Naive thymus-derived CD4-positive, alpha-beta T cell (primary cell): ENCODE measurements around the gene CCDC102B. TPM values are rescaled to one million over a fixed set of nuclear protein-coding genes. Genes with fewer than 3 reads are reported as not detected.

ENCODE experiments used
- ATAC-seq: fragments of 150-1000 bp; cut with Tn5 transposase; 2 replicates; pipeline ENCODE4 v1.10.0; 2021; ENCODE audit warnings: mild to moderate bottlenecking, moderate library complexity
- CTCF ChIA-PET: fragments of 350-600 bp; sonication (Branson Sonifier 250); formaldehyde crosslinking; loops from one replicate; lab custom pipeline; 2021; ENCODE audit warnings: antibody characterized with exemption; lab: Charles Lee
- POLR2A ChIA-PET: fragments of 350-600 bp; sonication (Branson Sonifier 250); formaldehyde crosslinking; loops from one replicate; lab custom pipeline; 2021; ENCODE audit warnings: antibody characterized with exemption, inconsistent platforms; lab: Charles Lee
- DNase-seq, 9 donors: peaks; one replicate each; pipeline versions ENCODE4 v3.0.0 to v3.0.0-alpha.2; 2020 to 2022; ENCODE audit warnings: mixed read lengths in 1 of 9
- H3K27ac ChIP-seq: one replicate; pipeline ENCODE4 v1.7.0; 2013; ENCODE audit warnings: mild to moderate bottlenecking, low read depth, low read length, moderate library complexity
- H3K27me3 ChIP-seq, 2 donors: one replicate each; pipeline ENCODE4 v1.7.0; 2013; ENCODE audit warnings: low read length in 2 of 2, mild to moderate bottlenecking in 2 of 2, moderate library complexity in 2 of 2; ENCODE audit not compliant: control insufficient read depth in 2 of 2, insufficient read depth in 2 of 2
- H3K36me3 ChIP-seq, 3 experiments: 1 replicate in 2 of 3; 2 replicates in 1 of 3; pipeline ENCODE4 v1.7.0; 2013; ENCODE audit warnings: low read length in 3 of 3, mild to moderate bottlenecking in 3 of 3, moderate library complexity in 1 of 3; ENCODE audit not compliant: insufficient read depth in 3 of 3, control insufficient read depth in 2 of 3
- H3K4me1 ChIP-seq, 2 donors: one replicate each; pipeline ENCODE4 v1.7.0; 2013; ENCODE audit warnings: low read length in 2 of 2, mild to moderate bottlenecking in 2 of 2, moderate library complexity in 1 of 2; ENCODE audit not compliant: control insufficient read depth in 2 of 2, insufficient read depth in 2 of 2
- H3K4me3 ChIP-seq: 2 replicates; pipeline ENCODE4 v1.7.0; 2013; ENCODE audit warnings: mild to moderate bottlenecking, low read length
- H3K9me3 ChIP-seq, 3 experiments: 1 replicate in 2 of 3; 2 replicates in 1 of 3; pipeline ENCODE4 v1.7.0; 2013; ENCODE audit warnings: low read length in 3 of 3; ENCODE audit not compliant: control insufficient read depth in 2 of 3
- H3K27ac Mint-ChIP-seq, 9 donors: one replicate each; pipeline ENCODE4 v1.8.0; 2020 to 2022; ENCODE audit warnings: mixed read lengths in 9 of 9, mild to moderate bottlenecking in 8 of 9, moderate library complexity in 5 of 9, inconsistent platforms in 2 of 9
- H3K27me3 Mint-ChIP-seq, 5 donors: one replicate each; pipeline ENCODE4 v1.8.0; 2021 to 2022; ENCODE audit warnings: mixed read lengths in 5 of 5, mild to moderate bottlenecking in 1 of 5
- H3K36me3 Mint-ChIP-seq, 5 donors: one replicate each; pipeline ENCODE4 v1.8.0; 2020 to 2022; ENCODE audit warnings: mixed read lengths in 5 of 5, mild to moderate bottlenecking in 3 of 5, inconsistent platforms in 1 of 5
- H3K4me1 Mint-ChIP-seq, 7 donors: one replicate each; pipeline ENCODE4 v1.8.0; 2020 to 2022; ENCODE audit warnings: mixed read lengths in 7 of 7, mild to moderate bottlenecking in 3 of 7, inconsistent platforms in 1 of 7
- H3K4me3 Mint-ChIP-seq, 10 donors: one replicate each; pipeline ENCODE4 v1.8.0; 2020 to 2022; ENCODE audit warnings: mild to moderate bottlenecking in 10 of 10, mixed read lengths in 10 of 10, moderate library complexity in 6 of 10, inconsistent platforms in 2 of 10
- H3K9me3 Mint-ChIP-seq, 11 donors: one replicate each; pipeline ENCODE4 v1.8.0; 2020 to 2022; ENCODE audit warnings: mixed read lengths in 11 of 11, mild to moderate bottlenecking in 4 of 11, inconsistent platforms in 1 of 11, moderate library complexity in 1 of 11
- intact Hi-C, 2 donors: fragments of 100-400 bp; cut with micrococcal nuclease; formaldehyde crosslinking; loops; one replicate each; pipeline ENCODE4 v1.15.1; 2023
- polyA plus RNA-seq, 2 donors: library from polyadenylated mRNA; unstranded; fragments of 300-500 nt; fragmentation: Illumina TruSeq; gene quantifications; one replicate each; pipeline ENCODE4 v1.2.3, GENCODE V29; 2021
- total RNA-seq, 6 experiments: library from RNA in 5 of 6; stranded (reverse) in 5 of 6; gene quantifications; 1 replicate in 5 of 6; 2 replicates in 1 of 6; pipeline ENCODE4 v1.2.3 and lab custom pipeline; 2021 to 2026

The CCDC102B gene
- total and polyA plus RNA-seq, 7 experiments from 2014 or later = 2.7 to 10.9 (median 6.4) TPM

GRCh38 chr18:69021211-69021805 is 223.4 kb downstream of the CCDC102B start:
- H3K36me3 Mint-ChIP-seq = no peaks in the 10 kb centered on the region
- Histone ChIP-seq H3K27me3 (no peaks in the 10 kb centered on the region), H3K9me3 (no peaks in the 10 kb centered on the region), H3K36me3 (no peaks in the 10 kb centered on the region), H3K4me1 (no peaks in the 10 kb centered on the region), H3K4me3 (no peak overlapping the region), H3K27ac (no peak overlapping the region)
- no peaks in the 10 kb centered on the region for H3K4me1 Mint-ChIP-seq
- no peak overlapping the region for H3K27ac Mint-ChIP-seq
- H3K4me3 Mint-ChIP-seq = no peak overlapping the region
- ATAC-seq (no peak), DNase-seq (no peak)
- intact Hi-C loops = no loop called here
- H3K27me3 Mint-ChIP-seq = no peaks in the 10 kb centered on the region
- POLR2A ChIA-PET = no interaction called here
- CTCF ChIA-PET = no interaction called here
- H3K9me3 Mint-ChIP-seq = no peaks in the 10 kb centered on the region

DNA sequence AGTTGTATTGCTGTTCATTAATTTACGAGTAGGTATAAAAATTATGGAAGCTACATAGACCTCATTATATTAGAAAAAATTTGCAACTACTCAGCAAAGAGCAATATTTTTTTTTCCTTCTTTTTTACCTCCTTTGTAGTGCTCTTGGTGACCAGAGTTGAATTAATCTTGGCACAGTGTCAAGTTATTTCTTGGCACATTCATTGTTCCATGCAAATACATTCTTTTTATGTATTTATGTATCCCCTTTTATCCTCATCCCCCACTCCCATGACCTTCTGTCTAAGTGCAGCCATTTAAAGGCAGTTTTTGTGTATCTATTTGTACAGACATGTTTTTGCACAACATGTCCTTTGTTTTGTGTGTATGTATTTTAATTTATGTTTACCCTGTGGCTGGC is 224.5 kb downstream of the CCDC102B start:
- Mint-ChIP-seq H3K36me3 (no peaks in the 10 kb centered on the region), H3K27me3 (no peaks in the 10 kb centered on the region), H3K9me3 (no peaks in the 10 kb centered on the region), H3K4me1 (no peaks in the 10 kb centered on the region), H3K4me3 (no peak overlapping the region), H3K27ac (no peak overlapping the region)
- Histone ChIP-seq H3K4me1 (no peaks in the 10 kb centered on the region), H3K27ac (no peak overlapping the region), H3K27me3 (no peaks in the 10 kb centered on the region), H3K36me3 (no peaks in the 10 kb centered on the region), H3K4me3 (no peak overlapping the region), H3K9me3 (no peaks in the 10 kb centered on the region)
- intact Hi-C loops = no loop called here
- ChIA-PET POLR2A (no interaction called here), CTCF (no interaction called here)
- ATAC-seq = no peak
- no peak for DNase-seq

DNA sequence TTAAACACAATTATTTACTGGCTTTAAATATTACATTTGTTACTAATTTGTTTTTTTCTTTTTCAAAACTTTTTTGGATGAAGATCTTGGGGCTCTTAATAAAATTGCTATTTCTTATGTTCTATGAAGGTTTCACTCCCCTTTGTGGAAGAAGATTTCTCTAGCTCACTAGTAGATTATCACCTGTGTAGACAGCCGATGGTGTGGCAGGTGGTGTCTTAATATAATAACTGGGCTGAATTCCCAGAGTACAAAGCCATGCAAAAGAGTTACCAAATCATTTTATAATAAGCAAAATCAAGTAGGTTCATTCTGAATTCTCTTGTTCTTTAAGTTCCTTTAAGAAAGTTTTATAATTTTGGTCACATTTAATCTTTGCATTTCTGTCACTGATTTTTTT is 233.7 kb downstream of the CCDC102B start:
- H3K36me3 Mint-ChIP-seq = no peaks in the 10 kb centered on the region

DNA sequence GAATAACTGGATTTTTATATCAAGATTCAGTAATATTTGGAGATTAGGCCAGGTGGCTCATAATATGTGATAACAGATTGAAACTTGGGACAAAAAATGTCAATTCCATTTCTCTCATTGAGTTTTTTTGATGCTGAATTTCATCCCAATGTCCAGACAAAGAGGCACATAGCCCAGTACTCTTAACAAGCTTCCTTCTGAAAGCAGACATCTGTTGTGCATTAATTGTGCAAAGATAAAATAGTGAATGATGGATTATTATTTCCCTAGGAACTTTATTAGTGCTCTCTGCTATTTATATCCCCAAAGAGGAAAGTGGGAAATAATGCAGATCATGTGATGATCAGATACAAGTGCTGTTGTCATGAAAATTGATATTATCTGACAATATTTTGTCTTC is 234.1 kb downstream of the CCDC102B start:
- ChIA-PET POLR2A (no interaction called here), CTCF (no interaction called here)
- Histone ChIP-seq H3K27me3 (no peaks in the 10 kb centered on the region), H3K4me3 (no peak overlapping the region), H3K36me3 (no peaks in the 10 kb centered on the region), H3K4me1 (no peaks in the 10 kb centered on the region), H3K9me3 (no peaks in the 10 kb centered on the region), H3K27ac (no peak overlapping the region)
- H3K36me3 Mint-ChIP-seq = no peaks in the 10 kb centered on the region
- no peaks in the 10 kb centered on the region for H3K9me3 Mint-ChIP-seq
- DNase-seq (no peak), ATAC-seq (no peak)
- intact Hi-C loops = no loop called here
- no peaks in the 10 kb centered on the region for H3K4me1 Mint-ChIP-seq
- no peak overlapping the region for H3K27ac Mint-ChIP-seq
- H3K4me3 Mint-ChIP-seq = no peak overlapping the region
- H3K27me3 Mint-ChIP-seq = peaks cover 0 to 3% (median 0%) of the 10 kb centered on the region in 5 donors

More for the DNA sequence above, 233.7 kb downstream of the CCDC102B start:
- H3K27me3 Mint-ChIP-seq = no peaks in the 10 kb centered on the region
- no peaks in the 10 kb centered on the region for H3K9me3 Mint-ChIP-seq
- POLR2A ChIA-PET = no interaction called here
- DNase-seq (no peak), ATAC-seq (no peak)
- intact Hi-C loops = no loop called here
- Histone ChIP-seq H3K36me3 (no peaks in the 10 kb centered on the region), H3K9me3 (no peaks in the 10 kb centered on the region), H3K27ac (no peak overlapping the region), H3K4me3 (no peak overlapping the region), H3K4me1 (no peaks in the 10 kb centered on the region), H3K27me3 (no peaks in the 10 kb centered on the region)
- no peak overlapping the region for H3K27ac Mint-ChIP-seq
- H3K4me3 Mint-ChIP-seq = no peak overlapping the region
- CTCF ChIA-PET = no interaction called here
- no peaks in the 10 kb centered on the region for H3K4me1 Mint-ChIP-seq

DNA sequence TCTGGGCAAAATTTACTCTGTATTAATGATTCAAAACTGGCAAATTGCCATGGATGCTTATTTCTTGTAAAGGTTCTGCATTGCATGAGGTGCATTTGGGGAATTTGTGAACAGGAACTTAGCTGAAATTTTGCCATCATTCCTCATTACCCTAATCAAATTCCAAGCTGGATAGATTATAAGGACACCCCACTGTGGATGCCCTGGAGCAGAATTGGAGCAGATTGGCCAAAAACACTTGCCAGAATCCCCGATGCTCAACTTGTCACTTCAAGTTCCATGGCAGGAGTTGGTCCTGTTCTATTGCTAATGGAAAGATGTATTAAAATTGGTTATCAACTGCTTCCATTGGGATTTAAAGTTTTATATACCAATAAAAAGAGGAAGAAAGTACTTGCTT is 237.9 kb downstream of the CCDC102B start:
- ChIA-PET POLR2A (no interaction called here), CTCF (no interaction called here)
- Histone ChIP-seq H3K27me3 (no peaks in the 10 kb centered on the region), H3K36me3 (no peaks in the 10 kb centered on the region), H3K4me3 (no peak overlapping the region), H3K9me3 (no peaks in the 10 kb centered on the region), H3K4me1 (no peaks in the 10 kb centered on the region), H3K27ac (no peak overlapping the region)
- DNase-seq (no peak), ATAC-seq (no peak)
- Mint-ChIP-seq H3K4me1 (no peaks in the 10 kb centered on the region), H3K4me3 (no peak overlapping the region), H3K27ac (no peak overlapping the region), H3K27me3 (peaks cover 0 to 5% (median 0%) of the 10 kb centered on the region in 5 donors), H3K9me3 (no peaks in the 10 kb centered on the region), H3K36me3 (no peaks in the 10 kb centered on the region)
- intact Hi-C loops = no loop called here

DNA sequence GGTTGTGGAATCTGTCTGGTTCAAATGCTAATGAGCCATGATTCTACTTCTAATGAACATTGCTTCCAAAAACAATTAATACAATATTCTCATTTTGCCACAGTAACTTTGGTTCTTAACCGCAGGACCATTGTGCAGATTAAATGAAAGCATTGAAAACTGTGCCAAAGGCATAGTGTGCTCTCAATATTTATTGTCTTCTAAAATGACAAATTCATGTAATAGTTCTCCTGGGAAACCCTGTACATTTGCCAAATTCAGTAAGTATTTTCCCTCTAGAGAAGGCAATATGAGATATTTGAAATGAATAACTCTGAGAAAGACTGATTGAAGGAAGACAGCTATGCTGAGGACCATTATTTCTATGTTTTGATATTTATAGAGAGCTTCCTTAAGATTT is 246.3 kb downstream of the CCDC102B start:
- H3K4me3 ChIP-seq = no peak overlapping the region

GRCh38 chr18:69064063-69064462 is 266.2 kb downstream of the CCDC102B start:
- no peaks in the 10 kb centered on the region for H3K9me3 ChIP-seq
- H3K27ac ChIP-seq = no peak overlapping the region
- intact Hi-C loops = no loop called here
- H3K4me3 Mint-ChIP-seq = no peak overlapping the region
- no peaks in the 10 kb centered on the region for H3K36me3 Mint-ChIP-seq
- CTCF ChIA-PET = interaction anchor here (0.6 kb wide), 1 partner anchor 375 kb away, joined by 3 read pairs; no protein-coding TSS in a partner anchor
- H3K4me1 ChIP-seq = no peaks in the 10 kb centered on the region
- POLR2A ChIA-PET = no interaction called here
- H3K27me3 ChIP-seq = no peaks in the 10 kb centered on the region
- no peak overlapping the region for H3K27ac Mint-ChIP-seq
- H3K36me3 ChIP-seq = no peaks in the 10 kb centered on the region
- H3K4me1 Mint-ChIP-seq = no peaks in the 10 kb centered on the region
- no peaks in the 10 kb centered on the region for H3K27me3 Mint-ChIP-seq
- no peak overlapping the region for H3K4me3 ChIP-seq
- H3K9me3 Mint-ChIP-seq = no peaks in the 10 kb centered on the region
- no peak for ATAC-seq
- no peak for DNase-seq

More for the DNA sequence above, 246.3 kb downstream of the CCDC102B start:
- intact Hi-C loops = no loop called here
- Histone ChIP-seq H3K4me1 (no peaks in the 10 kb centered on the region), H3K27me3 (no peaks in the 10 kb centered on the region), H3K36me3 (no peaks in the 10 kb centered on the region), H3K9me3 (no peaks in the 10 kb centered on the region), H3K27ac (no peak overlapping the region)
- H3K9me3 Mint-ChIP-seq = peaks cover 0 to 6% (median 0%) of the 10 kb centered on the region in 11 donors
- no peak for DNase-seq
- CTCF ChIA-PET = no interaction called here
- H3K4me1 Mint-ChIP-seq = peaks cover 0 to 1% (median 0%) of the 10 kb centered on the region in 7 donors
- POLR2A ChIA-PET = no interaction called here
- no peak overlapping the region for H3K4me3 Mint-ChIP-seq
- no peak for ATAC-seq
- no peak overlapping the region for H3K27ac Mint-ChIP-seq
- H3K36me3 Mint-ChIP-seq = no peaks in the 10 kb centered on the region
- peaks cover 0 to 3% (median 0%) of the 10 kb centered on the region in 5 donors for H3K27me3 Mint-ChIP-seq
